ENCODE measurements around the gene CYBB.

Gene CYBB

GRCh38 chrX:37786624-37787422, 7.0 kb downstream of the CYBB start:
- no peak for DNase-seq (ENCODE audit: low spot score)

GRCh38 chrX:37787423-37787869, 7.6 kb downstream of the CYBB start:
- no peak for DNase-seq (ENCODE audit: low spot score)

- DNase-seq (ENCODE audit: low spot score): no peak
These were observed 16.5 kb downstream of the CYBB start for GRCh38 chrX:37796310-37796709.

- DNase-seq (ENCODE audit: low spot score): no peak
These were observed 16.9 kb downstream of the CYBB start for GRCh38 chrX:37796805-37797204.

GRCh38 chrX:37799936-37800335, 20.1 kb downstream of the CYBB start:
- no peak for DNase-seq (ENCODE audit: low spot score)

GRCh38 chrX:37800717-37801116, 20.9 kb downstream of the CYBB start:
- DNase-seq (ENCODE audit: low spot score): no peak

GRCh38 chrX:37802028-37802427, 22.2 kb downstream of the CYBB start:
- DNase-seq (ENCODE audit: low spot score): no peak

GRCh38 chrX:37803057-37803456, 23.2 kb downstream of the CYBB start:
- no peak for DNase-seq (ENCODE audit: low spot score)

- DNase-seq (ENCODE audit: low spot score): no peak
These were observed 30.1 kb downstream of the CYBB start for GRCh38 chrX:37809970-37810369.

- no peak for DNase-seq (ENCODE audit: low spot score)
These were observed 32.3 kb downstream of the CYBB start for GRCh38 chrX:37812110-37812509.

- DNase-seq (ENCODE audit: low spot score): no peak
These were observed 33.7 kb downstream of the CYBB start for GRCh38 chrX:37813570-37813969.

GRCh38 chrX:37815366-37815765, 35.5 kb downstream of the CYBB start:
- no peak for DNase-seq (ENCODE audit: low spot score)

GRCh38 chrX:37816766-37817165, 36.9 kb downstream of the CYBB start:
- DNase-seq (ENCODE audit: low spot score): no peak

GRCh38 chrX:37817176-37817575, 37.3 kb downstream of the CYBB start:
- no peak for DNase-seq (ENCODE audit: low spot score)

GRCh38 chrX:37817579-37817978, 37.7 kb downstream of the CYBB start:
- DNase-seq (ENCODE audit: low spot score): no peak

- no peak for DNase-seq (ENCODE audit: low spot score)
These were observed 38.2 kb downstream of the CYBB start for GRCh38 chrX:37818031-37818430.

GRCh38 chrX:37820646-37821045, 40.8 kb downstream of the CYBB start:
- no peak for DNase-seq (ENCODE audit: low spot score)

GRCh38 chrX:37824491-37825214, 44.8 kb downstream of the CYBB start:
- DNase-seq (ENCODE audit: low spot score): no peak

- peak; percentile 33 for DNase-seq (ENCODE audit: low spot score)
These were observed 45.5 kb downstream of the CYBB start for GRCh38 chrX:37825215-37825842.

GRCh38 chrX:37829721-37830120, 49.9 kb downstream of the CYBB start:
- no peak for DNase-seq (ENCODE audit: low spot score)

- DNase-seq (ENCODE audit: low spot score): no peak
These were observed 50.5 kb downstream of the CYBB start for GRCh38 chrX:37830371-37830770.

- DNase-seq (ENCODE audit: low spot score): peak; percentile 9
These were observed 55.1 kb downstream of the CYBB start for GRCh38 chrX:37834937-37835336.

GRCh38 chrX:37840931-37841330, 61.1 kb downstream of the CYBB start:
- DNase-seq (ENCODE audit: low spot score): no peak

Data from COLO829 (cell line).